Measurements from ENCODE around the gene LRRC8C.

The LRRC8C gene

GRCh38 chr1:89681045-89681729 is 48.3 kb downstream of the LRRC8C start:
- H3K9me2 ChIP-seq (replicated peaks; ENCODE audit: insufficient read depth, low read length): no peaks in the 10 kb centered on the region
- H3K27ac ChIP-seq (ENCODE audit: low read depth, low read length): no peak overlapping the region
- no peak overlapping the region for H3K4me2 ChIP-seq (ENCODE audit: low read depth, low read length, poor library complexity, severe bottlenecking)
- H3F3A ChIP-seq (ENCODE audit: insufficient read depth): no peaks in the 10 kb centered on the region
- no peak overlapping the region for H3K9ac ChIP-seq (ENCODE audit: low read length)
- H3K79me2 ChIP-seq (ENCODE audit: insufficient read depth, low read length): no peaks in the 10 kb centered on the region
- no peaks in the 10 kb centered on the region for H3K36me3 ChIP-seq (ENCODE audit: low read length)
- H3K9me3 ChIP-seq (ENCODE audit: insufficient read depth, low read length): no peaks in the 10 kb centered on the region
- TF ChIP-seq CTCF (IDR thresholded peaks at IDR 0.05; ENCODE audit: insufficient read depth, low read length, poor library complexity, severe bottlenecking) (no peak), EZH2phosphoT487 (conservative IDR thresholded peaks at IDR 0.05; ENCODE audit: low read length) (no peak)
- H2AFZ ChIP-seq (ENCODE audit: low read depth, low read length, severe bottlenecking): no peak overlapping the region
- no peaks in the 10 kb centered on the region for H3K27me3 ChIP-seq (ENCODE audit: low read length)
- no peak overlapping the region for H3K4me3 ChIP-seq (ENCODE audit: insufficient read depth, low read length, poor library complexity, severe bottlenecking)
- no peaks in the 10 kb centered on the region for H4K20me1 ChIP-seq (ENCODE audit: low read depth, low read length)

GRCh38 chr1:89682611-89683010 is 49.7 kb downstream of the LRRC8C start:
- Histone ChIP-seq H3K36me3 (ENCODE audit: low read length) (no peaks in the 10 kb centered on the region), H3K9ac (ENCODE audit: low read length) (no peak overlapping the region), H3K9me3 (ENCODE audit: insufficient read depth, low read length) (no peaks in the 10 kb centered on the region), H3K9me2 (replicated peaks; ENCODE audit: insufficient read depth, low read length) (no peaks in the 10 kb centered on the region), H2AFZ (ENCODE audit: low read depth, low read length, severe bottlenecking) (no peak overlapping the region), H3K4me2 (ENCODE audit: low read depth, low read length, poor library complexity, severe bottlenecking) (no peak overlapping the region), H4K20me1 (ENCODE audit: low read depth, low read length) (no peaks in the 10 kb centered on the region), H3K4me3 (ENCODE audit: insufficient read depth, low read length, poor library complexity, severe bottlenecking) (no peak overlapping the region), H3F3A (ENCODE audit: insufficient read depth) (no peaks in the 10 kb centered on the region), H3K79me2 (ENCODE audit: insufficient read depth, low read length) (no peaks in the 10 kb centered on the region), H3K27ac (ENCODE audit: low read depth, low read length) (no peak overlapping the region), H3K27me3 (ENCODE audit: low read length) (no peaks in the 10 kb centered on the region)
- TF ChIP-seq EZH2phosphoT487 (conservative IDR thresholded peaks at IDR 0.05; ENCODE audit: low read length): no peak
- TF ChIP-seq CTCF (IDR thresholded peaks at IDR 0.05; ENCODE audit: insufficient read depth, low read length, poor library complexity, severe bottlenecking): no peak

GRCh38 chr1:89685461-89685860 is 52.5 kb downstream of the LRRC8C start:
- H2AFZ ChIP-seq (ENCODE audit: low read depth, low read length, severe bottlenecking): no peak overlapping the region
- H3K9ac ChIP-seq (ENCODE audit: low read length): no peak overlapping the region
- no peaks in the 10 kb centered on the region for H3K27me3 ChIP-seq (ENCODE audit: low read length)
- H3K9me2 ChIP-seq (replicated peaks; ENCODE audit: insufficient read depth, low read length): no peaks in the 10 kb centered on the region
- TF ChIP-seq EZH2phosphoT487 (conservative IDR thresholded peaks at IDR 0.05; ENCODE audit: low read length) (no peak), CTCF (IDR thresholded peaks at IDR 0.05; ENCODE audit: insufficient read depth, low read length, poor library complexity, severe bottlenecking) (no peak)
- no peak overlapping the region for H3K4me3 ChIP-seq (ENCODE audit: insufficient read depth, low read length, poor library complexity, severe bottlenecking)
- H3K4me2 ChIP-seq (ENCODE audit: low read depth, low read length, poor library complexity, severe bottlenecking): no peak overlapping the region
- no peaks in the 10 kb centered on the region for H3F3A ChIP-seq (ENCODE audit: insufficient read depth)
- no peaks in the 10 kb centered on the region for H3K36me3 ChIP-seq (ENCODE audit: low read length)
- H4K20me1 ChIP-seq (ENCODE audit: low read depth, low read length): no peaks in the 10 kb centered on the region
- H3K27ac ChIP-seq (ENCODE audit: low read depth, low read length): no peak overlapping the region
- no peaks in the 10 kb centered on the region for H3K9me3 ChIP-seq (ENCODE audit: insufficient read depth, low read length)
- no peaks in the 10 kb centered on the region for H3K79me2 ChIP-seq (ENCODE audit: insufficient read depth, low read length)
